Breast epithelium (tissue), 4 donors: ENCODE results near the gene SLC35F3. TPM values are rescaled to one million over a fixed set of nuclear protein-coding genes. Genes with fewer than 3 reads are reported as not detected.

Source experiments
- DNase-seq, 2 donors: peaks; one replicate each; pipeline ENCODE4 v3.0.0-alpha.2; 2019; ENCODE audit warnings: low spot score in 2 of 2
- H3K27ac ChIP-seq, 2 donors: fragments of 200-600 bp; sonication (generic) in 1 of 2; one replicate each; pipeline ENCODE4 v1.5.1; 2016 to 2019; ENCODE audit warnings: mild to moderate bottlenecking in 1 of 2
- H3K27me3 ChIP-seq, 2 donors: fragments of 200-600 bp; sonication (generic) in 1 of 2; one replicate each; pipeline versions ENCODE4 v1.5.1 to v1.6.0; 2017 to 2019; ENCODE audit warnings: control low read depth in 1 of 2, mild to moderate bottlenecking in 1 of 2
- H3K36me3 ChIP-seq: fragments of 200-600 bp; one replicate; pipeline ENCODE4 v1.5.1; 2019
- H3K4me1 ChIP-seq, 2 donors: fragments of 200-600 bp; sonication (generic); one replicate each; pipeline ENCODE4 v1.5.1; 2016 to 2019; ENCODE audit warnings: control low read depth in 1 of 2
- H3K4me3 ChIP-seq, 3 donors: fragments of 200-600 bp; sonication (generic); 1 replicate in 2 of 3; 2 replicates in 1 of 3; pipeline ENCODE4 v1.5.1; 2016 to 2019; ENCODE audit warnings: mild to moderate bottlenecking in 3 of 3, moderate library complexity in 2 of 3
- H3K9me3 ChIP-seq, 2 donors: fragments of 200-600 bp; sonication (generic) in 1 of 2; one replicate each; pipeline ENCODE4 v1.5.1; 2016 to 2019; ENCODE audit warnings: control low read depth in 1 of 2
- POLR2A ChIP-seq: fragments of 450-650 bp; IDR thresholded peaks from one replicate; pipeline ENCODE4 v1.6.1; 2016; ENCODE audit warnings: antibody characterized with exemption, mild to moderate bottlenecking, moderate library complexity
- POLR2AphosphoS5 ChIP-seq, 3 donors: sonication (generic); formaldehyde crosslinking; IDR thresholded peaks; one replicate each; pipeline ENCODE4 v1.6.1; 2017; ENCODE audit warnings: antibody characterized with exemption in 3 of 3
- intact Hi-C: fragments of 100-400 bp; cut with DNase I; formaldehyde crosslinking; loops from one replicate; pipeline ENCODE4 v1.15.1; 2023; ENCODE audit warnings: low total_unique reads
- total RNA-seq, 3 donors: library from RNA; depleted of rRNA; stranded (reverse); fragments of >200 nt; gene quantifications; one replicate each; pipeline ENCODE4 v1.1.0, GENCODE V29; 2016
- TF ChIP-seq, protein P1 (sequence below), 3 donors: fragments of 450-650 bp; IDR thresholded peaks; one replicate each; pipeline ENCODE4 v1.5.1; 2016 to 2017; ENCODE audit warnings: antibody characterized with exemption in 3 of 3, mild to moderate bottlenecking in 3 of 3, moderate library complexity in 3 of 3

SLC35F3 gene
- total RNA-seq, 3 donors from 2014 or later: 8.8 to 13.0 TPM; not detected in 1

DNA sequence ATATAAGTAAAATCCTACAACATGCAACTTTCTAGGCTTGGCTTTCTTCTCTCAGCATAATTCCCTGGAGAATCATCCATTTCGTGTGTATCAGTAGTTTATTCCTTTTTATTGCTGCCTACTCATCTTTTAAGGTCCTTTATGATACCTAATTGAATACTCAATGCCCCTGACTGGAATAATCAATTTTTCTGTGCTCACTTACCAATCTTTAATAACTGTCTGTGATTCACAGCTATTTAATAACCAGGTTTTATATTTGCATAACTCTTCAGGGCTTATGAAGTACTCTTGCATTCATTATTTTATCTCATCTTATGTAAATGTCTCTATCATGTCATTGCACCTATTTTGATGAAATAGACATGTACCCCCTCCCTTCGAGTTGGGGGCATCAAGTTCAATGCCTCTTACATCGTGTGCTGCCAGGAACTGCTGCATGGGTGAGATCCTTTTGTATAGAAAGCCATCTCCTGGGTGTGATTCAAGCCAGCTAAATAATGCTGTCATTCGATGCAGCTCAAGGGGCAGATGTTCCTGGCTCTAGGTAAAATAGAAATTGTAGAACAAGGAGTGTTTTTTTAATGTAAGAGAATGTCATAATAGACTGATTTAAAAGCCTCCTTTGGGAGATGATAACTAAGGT lies 222.7 kb downstream of the SLC35F3 start:
- no peak for DNase-seq
- intact Hi-C loops: no loop called here
- Histone ChIP-seq H3K4me1 (no peaks in the 10 kb centered on the region), H3K36me3 (no peaks in the 10 kb centered on the region), H3K4me3 (no peak overlapping the region), H3K27ac (no peak overlapping the region), H3K27me3 (peaks cover 0 to 42% of the 10 kb centered on the region in 2 donors), H3K9me3 (no peaks in the 10 kb centered on the region)
- TF ChIP-seq POLR2A (no peak), POLR2AphosphoS5 (IDR thresholded peaks at IDR 0.05) (no peak)
- TF ChIP-seq, protein P1, sequence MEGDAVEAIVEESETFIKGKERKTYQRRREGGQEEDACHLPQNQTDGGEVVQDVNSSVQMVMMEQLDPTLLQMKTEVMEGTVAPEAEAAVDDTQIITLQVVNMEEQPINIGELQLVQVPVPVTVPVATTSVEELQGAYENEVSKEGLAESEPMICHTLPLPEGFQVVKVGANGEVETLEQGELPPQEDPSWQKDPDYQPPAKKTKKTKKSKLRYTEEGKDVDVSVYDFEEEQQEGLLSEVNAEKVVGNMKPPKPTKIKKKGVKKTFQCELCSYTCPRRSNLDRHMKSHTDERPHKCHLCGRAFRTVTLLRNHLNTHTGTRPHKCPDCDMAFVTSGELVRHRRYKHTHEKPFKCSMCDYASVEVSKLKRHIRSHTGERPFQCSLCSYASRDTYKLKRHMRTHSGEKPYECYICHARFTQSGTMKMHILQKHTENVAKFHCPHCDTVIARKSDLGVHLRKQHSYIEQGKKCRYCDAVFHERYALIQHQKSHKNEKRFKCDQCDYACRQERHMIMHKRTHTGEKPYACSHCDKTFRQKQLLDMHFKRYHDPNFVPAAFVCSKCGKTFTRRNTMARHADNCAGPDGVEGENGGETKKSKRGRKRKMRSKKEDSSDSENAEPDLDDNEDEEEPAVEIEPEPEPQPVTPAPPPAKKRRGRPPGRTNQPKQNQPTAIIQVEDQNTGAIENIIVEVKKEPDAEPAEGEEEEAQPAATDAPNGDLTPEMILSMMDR (IDR thresholded peaks at IDR 0.05): no peak

DNA sequence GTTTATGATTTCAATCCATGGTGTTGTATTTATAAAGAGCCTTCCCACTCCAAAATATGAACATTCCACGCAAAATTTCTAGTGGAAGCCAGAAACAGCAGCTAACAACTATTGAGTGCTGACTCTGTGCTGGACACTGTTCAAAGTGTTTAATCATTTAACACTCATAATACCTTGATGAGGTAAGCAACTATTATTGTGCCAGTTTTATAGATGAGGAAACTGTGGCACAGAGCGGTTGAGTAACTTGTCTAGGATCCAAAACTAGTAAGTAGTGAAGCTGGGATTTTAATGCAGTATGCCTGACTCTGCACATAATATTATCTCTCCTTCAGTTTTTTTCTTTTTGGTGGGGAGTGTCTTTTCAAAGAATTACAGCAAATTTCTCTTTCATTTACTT lies 228.3 kb downstream of the SLC35F3 start:
- Histone ChIP-seq H3K4me3 (no peak overlapping the region), H3K4me1 (no peaks in the 10 kb centered on the region), H3K36me3 (no peaks in the 10 kb centered on the region), H3K27ac (no peak overlapping the region), H3K9me3 (no peaks in the 10 kb centered on the region), H3K27me3 (peaks cover 0 to 11% of the 10 kb centered on the region in 2 donors)
- TF ChIP-seq, protein P1 (IDR thresholded peaks at IDR 0.05): no peak
- TF ChIP-seq POLR2AphosphoS5 (IDR thresholded peaks at IDR 0.05): no peak
- no peak for TF ChIP-seq POLR2A
- intact Hi-C loops: no loop called here
- no peak for DNase-seq

DNA sequence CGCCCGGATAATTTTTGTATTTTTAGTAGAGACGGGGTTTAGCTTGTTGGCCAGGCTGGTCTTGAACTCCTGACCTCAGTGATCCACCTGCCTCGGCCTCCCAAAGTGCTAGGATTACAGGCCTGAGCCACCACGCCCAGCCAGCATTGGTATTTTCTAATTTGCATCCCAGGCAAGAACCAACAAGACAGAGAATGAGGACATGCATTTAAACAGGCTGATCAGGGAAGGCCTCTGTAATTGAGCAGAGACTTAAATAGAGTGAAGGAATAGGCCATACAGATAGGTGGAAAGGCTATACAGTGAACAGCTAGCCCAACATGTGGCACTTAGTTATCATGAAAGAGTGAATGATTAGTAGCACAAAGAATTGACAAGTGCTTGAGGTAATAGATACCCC lies 230.4 kb downstream of the SLC35F3 start:
- Histone ChIP-seq H3K27ac (no peak overlapping the region), H3K9me3 (no peaks in the 10 kb centered on the region), H3K4me3 (no peak overlapping the region), H3K4me1 (no peaks in the 10 kb centered on the region), H3K27me3 (no peaks in the 10 kb centered on the region), H3K36me3 (no peaks in the 10 kb centered on the region)
- no peak for DNase-seq
- TF ChIP-seq, protein P1 (IDR thresholded peaks at IDR 0.05): no peak
- TF ChIP-seq POLR2A (no peak), POLR2AphosphoS5 (IDR thresholded peaks at IDR 0.05) (no peak)
- intact Hi-C loops: no loop called here

DNA sequence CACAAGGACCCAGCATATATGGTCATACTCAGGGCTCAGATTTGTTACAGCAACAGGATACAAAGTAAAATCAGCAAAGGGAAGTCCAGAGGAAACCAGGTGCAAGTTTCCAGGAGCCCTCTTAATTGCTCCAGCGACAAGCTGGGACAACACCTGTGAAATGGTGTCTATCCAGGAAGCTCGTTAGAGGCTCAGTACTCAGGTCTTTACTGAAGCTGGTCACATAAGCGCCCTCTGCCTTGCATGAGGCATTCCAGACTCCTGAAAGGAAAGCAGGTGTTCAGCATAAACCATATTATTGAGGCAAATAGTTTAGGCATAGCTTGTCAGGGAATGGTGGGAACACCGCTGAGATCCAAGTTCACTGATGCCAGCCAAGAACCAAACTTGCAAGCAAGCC lies 231.0 kb downstream of the SLC35F3 start:
- Histone ChIP-seq H3K27me3 (no peaks in the 10 kb centered on the region), H3K4me3 (no peak overlapping the region), H3K27ac (no peak overlapping the region), H3K9me3 (no peaks in the 10 kb centered on the region), H3K4me1 (no peaks in the 10 kb centered on the region), H3K36me3 (no peaks in the 10 kb centered on the region)
- no peak for TF ChIP-seq POLR2AphosphoS5 (IDR thresholded peaks at IDR 0.05)
- TF ChIP-seq, protein P1 (IDR thresholded peaks at IDR 0.05): no peak
- TF ChIP-seq POLR2A: no peak
- no peak for DNase-seq
- intact Hi-C loops: no loop called here

DNA sequence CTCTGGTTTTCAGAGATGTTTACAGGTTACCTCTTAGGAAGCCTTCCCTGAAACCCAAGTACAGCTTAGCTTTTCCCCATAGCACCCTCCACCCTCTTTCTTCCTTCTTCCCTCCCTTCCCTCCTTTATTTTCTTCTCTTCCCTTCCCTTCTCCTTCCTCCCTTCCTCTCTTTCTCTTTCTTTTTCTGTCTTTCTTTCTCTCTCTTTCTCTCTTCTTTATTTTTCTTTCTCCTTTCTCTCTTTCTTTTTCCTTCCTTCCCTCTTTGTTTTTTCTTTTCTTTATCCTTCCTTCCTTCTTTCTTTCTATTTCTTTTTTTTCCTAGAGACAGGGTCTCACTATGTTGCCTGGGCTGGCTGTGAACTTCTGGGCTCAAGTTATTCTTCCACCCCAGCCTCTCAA lies 231.6 kb downstream of the SLC35F3 start:
- TF ChIP-seq POLR2AphosphoS5 (IDR thresholded peaks at IDR 0.05): no peak
- Histone ChIP-seq H3K4me1 (no peaks in the 10 kb centered on the region), H3K36me3 (no peaks in the 10 kb centered on the region), H3K27ac (no peak overlapping the region), H3K4me3 (no peak overlapping the region), H3K9me3 (no peaks in the 10 kb centered on the region), H3K27me3 (no peaks in the 10 kb centered on the region)
- intact Hi-C loops: no loop called here
- no peak for DNase-seq
